A549 (cell line): ENCODE data around the gene OR52N1. TPM values are rescaled to one million over a fixed set of nuclear protein-coding genes. Genes with fewer than 3 reads are reported as not detected.

Experiments used
- ATAC-seq, 2 experiments: fragments of 200-7000 bp in 1 of 2; fragments of >200 bp in 1 of 2; cut with Nextera tagmentation in 1 of 2; cut with Tn5 transposase in 1 of 2; 3 replicates each; pipeline versions ENCODE4 v1.8.0 to v1.9.1; 2018 to 2020; ENCODE audit warnings: mild to moderate bottlenecking in 1 of 2, moderate library complexity in 1 of 2
- CTCF ChIA-PET: fragments of 300-600 bp; sonication (Branson Sonifier 250); formaldehyde crosslinking; extraction: SDS; loops from one replicate; lab custom pipeline; 2021; ENCODE audit warnings: antibody characterized with exemption, inconsistent platforms; lab: Yijun Ruan, JAX
- POLR2A ChIA-PET: fragments of 350-600 bp; formaldehyde crosslinking; extraction: SDS; loops from one replicate; lab custom pipeline; 2021; ENCODE audit warnings: antibody characterized with exemption, inconsistent platforms; lab: Yijun Ruan, JAX
- DNase-seq, 2 experiments: peaks; one replicate each; pipeline versions ENCODE4 v3.0.0 to v3.0.0-alpha.2; 2011 to 2016; ENCODE audit warnings: low read depth in 1 of 2, low spot score in 1 of 2
- FAIRE-seq: peaks from 2 replicates; lab custom pipeline; 2011; peaks lifted over from hg19 to GRCh38; lab: Jason Lieb, UNC
- H3K27ac ChIP-seq, 2 experiments: fragments of >200 bp; sonication (Bioruptor Twin); formaldehyde crosslinking; 3 replicates each; pipeline ENCODE4 v1.5.1; 2016 to 2017
- H3K4me1 ChIP-seq: fragments of >200 bp; sonication (Bioruptor Twin); formaldehyde crosslinking; 3 replicates; pipeline ENCODE4 v1.6.1; 2016
- H3K4me2 ChIP-seq: fragments of >200 bp; sonication (Bioruptor Twin); formaldehyde crosslinking; 3 replicates; pipeline ENCODE4 v1.6.1; 2016
- H3K4me3 ChIP-seq: fragments of >200 bp; sonication (Bioruptor Twin); formaldehyde crosslinking; 3 replicates; pipeline ENCODE4 v1.5.1; 2016
- H3K9me3 ChIP-seq: fragments of >200 bp; sonication (Bioruptor Twin); formaldehyde crosslinking; 3 replicates; pipeline ENCODE4 v1.6.1; 2016
- CEBPB ChIP-seq, 2 experiments: fragments of >200 bp in 1 of 2; sonication (Bioruptor Twin) in 1 of 2; formaldehyde crosslinking in 1 of 2; IDR thresholded peaks; 2 replicates each; pipeline ENCODE4 v1.6.1; 2012 to 2016
- CHD2 ChIP-seq: fragments of 150-350 bp; IDR thresholded peaks from 2 replicates; pipeline ENCODE4 v1.6.1; 2014; ENCODE audit warnings: low read length; ENCODE audit not compliant: partially characterized antibody
- EHMT2 ChIP-seq: fragments of 200-600 bp; sonication (generic); IDR thresholded peaks from 2 replicates; pipeline ENCODE4 v1.6.1; 2016; ENCODE audit warnings: antibody characterized with exemption, low read depth, mild to moderate bottlenecking, moderate library complexity
- FOSL2 ChIP-seq, 2 experiments: fragments of 450-650 bp in 1 of 2; fragments of >200 bp in 1 of 2; sonication (Bioruptor Twin) in 1 of 2; formaldehyde crosslinking; IDR thresholded peaks; 2 replicates each; pipeline versions ENCODE4 v1.5.0 to v1.6.1; 2016 to 2020; ENCODE audit warnings: mild to moderate bottlenecking in 1 of 2, moderate library complexity in 1 of 2
- GATA3 ChIP-seq: IDR thresholded peaks from 2 replicates; pipeline ENCODE4 v1.6.1; 2012; ENCODE audit warnings: borderline replicate concordance
- HEYL ChIP-seq: fragments of 250-450 bp; sonication (Bioruptor Pico); IDR thresholded peaks from 2 replicates; pipeline ENCODE4 v1.8.0; 2021; ENCODE audit warnings: mild to moderate bottlenecking, moderate library complexity
- JUN ChIP-seq, 2 experiments: fragments of >200 bp; sonication (Bioruptor Twin); formaldehyde crosslinking; IDR thresholded peaks; 2 replicates in 1 of 2; 3 replicates in 1 of 2; pipeline ENCODE4 v1.6.1; 2016 to 2017
- JUNB ChIP-seq: fragments of >200 bp; sonication (Bioruptor Twin); formaldehyde crosslinking; IDR thresholded peaks from 2 replicates; pipeline ENCODE4 v1.6.1; 2016
- MAZ ChIP-seq: fragments of 150-350 bp; IDR thresholded peaks from 2 replicates; pipeline ENCODE4 v1.6.1; 2014; ENCODE audit warnings: antibody characterized with exemption, low read depth, low read length, borderline replicate concordance
- MYC ChIP-seq: IDR thresholded peaks from 2 replicates; pipeline ENCODE4 v1.6.1; 2012; ENCODE audit warnings: mild to moderate bottlenecking, inconsistent platforms, low read length, improper control_type of control experiment, borderline replicate concordance
- POLR2A ChIP-seq: IDR thresholded peaks from 2 replicates; pipeline ENCODE4 v1.6.1; 2012; ENCODE audit warnings: mild to moderate bottlenecking, low read length
- RAD21 ChIP-seq, 2 experiments: fragments of >200 bp in 1 of 2; sonication (Bioruptor Twin) in 1 of 2; formaldehyde crosslinking in 1 of 2; IDR thresholded peaks in 1 of 2; conservative IDR thresholded peaks in 1 of 2; 2 replicates in 1 of 2; 3 replicates in 1 of 2; pipeline ENCODE4 v1.6.1; 2012 to 2018; ENCODE audit warnings: inconsistent platforms in 1 of 2
- RCOR1 ChIP-seq: fragments of 150-350 bp; IDR thresholded peaks from 2 replicates; pipeline ENCODE4 v1.6.1; 2014; ENCODE audit warnings: antibody characterized with exemption, low read length, low read depth
- RNF2 ChIP-seq: fragments of 200-600 bp; sonication (generic); IDR thresholded peaks from 2 replicates; pipeline ENCODE4 v1.6.1; 2016; ENCODE audit warnings: low read depth, mild to moderate bottlenecking, antibody characterized with exemption, moderate library complexity, borderline replicate concordance
- SMC3 ChIP-seq: fragments of >200 bp; sonication (Bioruptor Twin); formaldehyde crosslinking; IDR thresholded peaks from 3 replicates; pipeline ENCODE4 v1.6.1; 2018; ENCODE audit warnings: inconsistent platforms
- TFCP2L1 ChIP-seq: fragments of 250-450 bp; sonication (Bioruptor Pico); IDR thresholded peaks from 2 replicates; pipeline ENCODE4 v1.5.0; 2021; ENCODE audit warnings: mild to moderate bottlenecking
- WGBS: methylation state at CpG from one replicate; pipeline ENCODE4 v1.1.6; 2017; ENCODE audit errors: missing lambda C conversion rate; 5-methylcytosine and 5-hydroxymethylcytosine counted together
- polyA plus RNA-seq, 4 experiments: library from polyadenylated mRNA; depleted of rRNA in 3 of 4; stranded (reverse); fragments of >200 nt; fragmentation: RNase III in 1 of 4; extraction: RNeasy Plus Mini Kit Qiagen cat#74134 plus additional on column Dnase treatment in 1 of 4; gene quantifications; 2 replicates in 3 of 4; 3 replicates in 1 of 4; pipeline ENCODE4 v1.2.3, GENCODE V29; 2011 to 2017

OR52N1 gene
- polyA plus RNA-seq, 2 of the 4 experiments (the other 2 are of a cell fraction) = not detected

DNA sequence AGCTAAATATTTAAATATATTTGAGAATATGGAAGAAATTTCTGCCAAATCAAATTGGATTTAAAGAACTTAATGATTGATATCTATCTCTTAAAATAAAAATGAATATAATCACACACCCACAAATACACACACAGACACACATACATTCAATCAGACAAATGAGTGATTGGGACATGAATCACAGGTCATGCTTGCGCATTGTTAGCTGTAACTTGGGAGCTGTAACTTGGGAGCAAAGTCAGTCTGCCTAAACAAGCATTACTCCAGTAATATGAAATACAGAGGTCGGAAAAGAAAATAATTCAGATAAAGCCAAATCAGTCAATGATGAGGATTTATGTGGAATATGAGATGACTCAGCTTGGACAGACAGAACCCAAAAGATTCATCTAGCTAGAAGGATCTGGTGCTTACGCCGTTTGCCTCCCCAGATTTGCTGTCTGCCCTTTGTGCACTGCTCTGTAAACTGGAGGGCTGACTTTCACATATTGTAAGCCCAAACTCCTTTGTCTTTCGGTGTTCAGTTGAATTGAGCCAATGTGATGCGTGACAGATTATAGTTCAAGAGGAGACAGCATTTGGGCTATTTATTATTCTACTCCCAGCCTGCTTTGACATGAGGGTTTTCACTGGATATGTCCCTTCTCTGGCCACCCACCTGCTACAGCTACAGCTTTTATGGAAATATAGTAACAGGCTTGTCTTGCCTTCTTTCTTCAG is 53.2 kb downstream of the OR52N1 start:
- WGBS = 38% methylated on average over 6 of the region's 6 CpGs
- Histone ChIP-seq H3K4me1 (peaks cover 6% of the 10 kb centered on the region; the same call in 1 of the 3 replicates), H3K4me2 (peak overlapping the region; percentile 46)
- DNase-seq = peak in 1 of 2 experiments; percentile 18
- TF ChIP-seq EHMT2 = no peak
- TF ChIP-seq SMC3 = no peak
- no peak for TF ChIP-seq FOSL2 (IDR thresholded peaks at IDR 0.05)
- TF ChIP-seq FOSL2 (CRISPR knock-in tag; IDR thresholded peaks at IDR 0.05) = no peak
- TF ChIP-seq RAD21 (conservative IDR thresholded peaks at IDR 0.05 in 1 of 2, IDR thresholded peaks at IDR 0.05 in 1 of 2) = no peak
- TF ChIP-seq TFCP2L1 (CRISPR knock-in tag) = no peak
- TF ChIP-seq MYC = no peak
- no peak for TF ChIP-seq CHD2
- no peak for TF ChIP-seq HEYL
- TF ChIP-seq POLR2A = no peak
- no peak for TF ChIP-seq GATA3
- no peak for TF ChIP-seq MAZ
- no peak for TF ChIP-seq RNF2
- TF ChIP-seq RCOR1 = no peak
- TF ChIP-seq, all 56 proteins: peak for 0
- Histone ChIP-seq H3K9me3 (0 out of 3 replicates have a peak, but pooled peaks cover 4% of the 10 kb centered on the region), H3K27ac (peak overlapping the region; percentile 26 to 48; a peak in 4 of 6 replicates), H3K4me3 (no peak overlapping the region)
- ATAC-seq = peak in 1 of 2 experiments; percentile 70; a peak in 3 of 6 replicates
- no peak for FAIRE-seq
- POLR2A ChIA-PET = no interaction called here
- CTCF ChIA-PET = interaction anchor here (2.0 kb wide), 1 partner anchor 54 kb away, joined by 4 read pairs; no protein-coding TSS in a partner anchor

DNA sequence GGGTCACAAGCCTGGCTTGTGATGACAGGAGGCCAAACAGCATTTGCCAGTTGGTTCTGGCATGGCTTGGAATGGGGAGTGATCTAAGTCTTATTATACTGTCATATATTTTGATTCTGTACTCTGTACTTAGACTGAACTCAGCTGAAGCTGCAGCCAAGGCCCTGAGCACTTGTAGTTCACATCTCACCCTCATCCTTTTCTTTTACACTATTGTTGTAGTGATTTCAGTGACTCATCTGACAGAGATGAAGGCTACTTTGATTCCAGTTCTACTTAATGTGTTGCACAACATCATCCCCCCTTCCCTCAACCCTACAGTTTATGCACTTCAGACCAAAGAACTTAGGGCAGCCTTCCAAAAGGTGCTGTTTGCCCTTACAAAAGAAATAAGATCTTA is 54.0 kb downstream of the OR52N1 start:
- no peak for FAIRE-seq

More for the DNA sequence above, 54.0 kb downstream of the OR52N1 start:
- 0 out of 3 replicates have a peak, but pooled peaks cover 4% of the 10 kb centered on the region for H3K9me3 ChIP-seq
- no peak for TF ChIP-seq FOSL2 (IDR thresholded peaks at IDR 0.05)
- TF ChIP-seq FOSL2 (CRISPR knock-in tag; IDR thresholded peaks at IDR 0.05) = 0 out of 2 replicates have a peak, but pooled peaks have one; percentile 3
- TF ChIP-seq JUN (IDR thresholded peaks at IDR 0.05) = no peak
- TF ChIP-seq CEBPB (IDR thresholded peaks at IDR 0.05) = peak in 1 of 2 experiments; percentile 71; a peak in 3 of 4 replicates
- peak; percentile 28; the same call in 1 of the 2 replicates for TF ChIP-seq JUNB
- TF ChIP-seq, all 56 proteins: peak for 3
- Histone ChIP-seq H3K27ac (peak overlapping the region; percentile 26 to 64; a peak in 4 of 6 replicates), H3K4me3 (no peak overlapping the region), H3K4me2 (peak overlapping the region; percentile 46), H3K4me1 (peaks cover 6% of the 10 kb centered on the region; the same call in 1 of the 3 replicates)
- peak; percentile 79 to 80; a peak in 5 of 6 replicates for ATAC-seq
- ChIA-PET CTCF (interaction anchor here (1.4 to 2.0 kb wide), 2 partner anchors 25 to 53 kb away, joined by 4 read pairs; no protein-coding TSS in a partner anchor), POLR2A (no interaction called here)
- peak in 1 of 2 experiments; percentile 15 for DNase-seq

Other genes starting within 250 kb of the OR52N1 start
- gene OR52H1, start 242.7 kb downstream of the OR52N1 start, polyA plus RNA-seq (2011; rRNA removed) = not detected in 2 replicates
- gene OR52H1, start 242.7 kb downstream of the OR52N1 start, polyA plus RNA-seq (2017; fragmentation: RNase III; extraction: RNeasy Plus Mini Kit Qiagen cat#74134 plus additional on column Dnase treatment) = not detected in 3 replicates
- gene OR52B6, start 210.4 kb downstream of the OR52N1 start, polyA plus RNA-seq (2011; rRNA removed) = not detected in 2 replicates
- gene OR52B6, start 210.4 kb downstream of the OR52N1 start, polyA plus RNA-seq (2017; fragmentation: RNase III; extraction: RNeasy Plus Mini Kit Qiagen cat#74134 plus additional on column Dnase treatment) = not detected in 3 replicates
- 44.1 and 52.8 TPM in 2 replicates for gene TRIM6, start 194.6 kb downstream of the OR52N1 start, polyA plus RNA-seq (2011; rRNA removed)
- gene TRIM6, start 194.6 kb downstream of the OR52N1 start, polyA plus RNA-seq (2017; fragmentation: RNase III; extraction: RNeasy Plus Mini Kit Qiagen cat#74134 plus additional on column Dnase treatment) = 22.6 to 27.5 TPM (median 22.9 TPM) in 3 replicates
- gene TRIM34, start 166.3 kb downstream of the OR52N1 start, polyA plus RNA-seq (2011; rRNA removed) = 11.7 and 15.2 TPM in 2 replicates
- 6.1 to 8.1 TPM (median 6.8 TPM) in 3 replicates for gene TRIM34, start 166.3 kb downstream of the OR52N1 start, polyA plus RNA-seq (2017; fragmentation: RNase III; extraction: RNeasy Plus Mini Kit Qiagen cat#74134 plus additional on column Dnase treatment)
- gene TRIM5, start 106.2 kb downstream of the OR52N1 start, polyA plus RNA-seq (2011; rRNA removed) = 30.5 and 32.6 TPM in 2 replicates
- 19.6 to 22.8 TPM (median 21.9 TPM) in 3 replicates for gene TRIM5, start 106.2 kb downstream of the OR52N1 start, polyA plus RNA-seq (2017; fragmentation: RNase III; extraction: RNeasy Plus Mini Kit Qiagen cat#74134 plus additional on column Dnase treatment)
- 2.4 and 2.7 TPM in 2 replicates for gene TRIM22, start 101.5 kb downstream of the OR52N1 start, polyA plus RNA-seq (2011; rRNA removed)
- 1.2 to 1.5 TPM (median 1.4 TPM) in 3 replicates for gene TRIM22, start 101.5 kb downstream of the OR52N1 start, polyA plus RNA-seq (2017; fragmentation: RNase III; extraction: RNeasy Plus Mini Kit Qiagen cat#74134 plus additional on column Dnase treatment)
- not detected in 2 replicates for gene OR56B1, start 54.8 kb downstream of the OR52N1 start, polyA plus RNA-seq (2011; rRNA removed)
- not detected in 3 replicates for gene OR56B1, start 54.8 kb downstream of the OR52N1 start, polyA plus RNA-seq (2017; fragmentation: RNase III; extraction: RNeasy Plus Mini Kit Qiagen cat#74134 plus additional on column Dnase treatment)
- gene OR52N4, start 37.0 kb downstream of the OR52N1 start, polyA plus RNA-seq (2011; rRNA removed) = not detected in 2 replicates
- gene OR52N4, start 37.0 kb downstream of the OR52N1 start, polyA plus RNA-seq (2017; fragmentation: RNase III; extraction: RNeasy Plus Mini Kit Qiagen cat#74134 plus additional on column Dnase treatment) = not detected in 3 replicates
- not detected in 2 replicates for gene OR52N5, start 7.9 kb downstream of the OR52N1 start, polyA plus RNA-seq (2011; rRNA removed)
- not detected in 3 replicates for gene OR52N5, start 7.9 kb downstream of the OR52N1 start, polyA plus RNA-seq (2017; fragmentation: RNase III; extraction: RNeasy Plus Mini Kit Qiagen cat#74134 plus additional on column Dnase treatment)
- gene OR52N2, start 17.7 kb upstream of the OR52N1 start, polyA plus RNA-seq (2011; rRNA removed) = not detected in 2 replicates
- gene OR52N2, start 17.7 kb upstream of the OR52N1 start, polyA plus RNA-seq (2017; fragmentation: RNase III; extraction: RNeasy Plus Mini Kit Qiagen cat#74134 plus additional on column Dnase treatment) = not detected in 3 replicates
- gene OR52E6, start 50.6 kb upstream of the OR52N1 start, polyA plus RNA-seq (2011; rRNA removed) = not detected in 2 replicates
- not detected in 3 replicates for gene OR52E6, start 50.6 kb upstream of the OR52N1 start, polyA plus RNA-seq (2017; fragmentation: RNase III; extraction: RNeasy Plus Mini Kit Qiagen cat#74134 plus additional on column Dnase treatment)
- not detected in 2 replicates for gene OR52E8, start 66.4 kb upstream of the OR52N1 start, polyA plus RNA-seq (2011; rRNA removed)
- gene OR52E8, start 66.4 kb upstream of the OR52N1 start, polyA plus RNA-seq (2017; fragmentation: RNase III; extraction: RNeasy Plus Mini Kit Qiagen cat#74134 plus additional on column Dnase treatment) = not detected in 3 replicates
- not detected in 2 replicates for gene OR52E4, start 89.4 kb upstream of the OR52N1 start, polyA plus RNA-seq (2011; rRNA removed)
- not detected in 3 replicates for gene OR52E4, start 89.4 kb upstream of the OR52N1 start, polyA plus RNA-seq (2017; fragmentation: RNase III; extraction: RNeasy Plus Mini Kit Qiagen cat#74134 plus additional on column Dnase treatment)
- not detected in 2 replicates for gene OR52E5, start 101.9 kb upstream of the OR52N1 start, polyA plus RNA-seq (2011; rRNA removed)
- gene OR52E5, start 101.9 kb upstream of the OR52N1 start, polyA plus RNA-seq (2017; fragmentation: RNase III; extraction: RNeasy Plus Mini Kit Qiagen cat#74134 plus additional on column Dnase treatment) = not detected in 3 replicates
- not detected in 2 replicates for gene OR56A3, start 151.0 kb upstream of the OR52N1 start, polyA plus RNA-seq (2011; rRNA removed)
- gene OR56A3, start 151.0 kb upstream of the OR52N1 start, polyA plus RNA-seq (2017; fragmentation: RNase III; extraction: RNeasy Plus Mini Kit Qiagen cat#74134 plus additional on column Dnase treatment) = not detected in 3 replicates
- gene OR56A5, start 177.2 kb upstream of the OR52N1 start, polyA plus RNA-seq (2011; rRNA removed) = not detected in 2 replicates
- not detected in 3 replicates for gene OR56A5, start 177.2 kb upstream of the OR52N1 start, polyA plus RNA-seq (2017; fragmentation: RNase III; extraction: RNeasy Plus Mini Kit Qiagen cat#74134 plus additional on column Dnase treatment)
- not detected in 2 replicates for gene OR52L1, start 195.7 kb upstream of the OR52N1 start, polyA plus RNA-seq (2011; rRNA removed)
- gene OR52L1, start 195.7 kb upstream of the OR52N1 start, polyA plus RNA-seq (2017; fragmentation: RNase III; extraction: RNeasy Plus Mini Kit Qiagen cat#74134 plus additional on column Dnase treatment) = not detected in 3 replicates
- gene OR56A4, start 215.7 kb upstream of the OR52N1 start, polyA plus RNA-seq (2011; rRNA removed) = not detected in 2 replicates
- gene OR56A4, start 215.7 kb upstream of the OR52N1 start, polyA plus RNA-seq (2017; fragmentation: RNase III; extraction: RNeasy Plus Mini Kit Qiagen cat#74134 plus additional on column Dnase treatment) = not detected in 3 replicates
- not detected in 2 replicates for gene OR56A1, start 239.5 kb upstream of the OR52N1 start, polyA plus RNA-seq (2011; rRNA removed)
- not detected in 3 replicates for gene OR56A1, start 239.5 kb upstream of the OR52N1 start, polyA plus RNA-seq (2017; fragmentation: RNase III; extraction: RNeasy Plus Mini Kit Qiagen cat#74134 plus additional on column Dnase treatment)